ENCODE results near the gene INS. TPM values are rescaled to one million over a fixed set of nuclear protein-coding genes. Genes with fewer than 3 reads are reported as not detected.
A peak's percentile ranks its signal among the peaks of the same experiment; 100 is the strongest.

INS gene
- total RNA-seq, 3 donors from 2014 or later: not detected

DNA sequence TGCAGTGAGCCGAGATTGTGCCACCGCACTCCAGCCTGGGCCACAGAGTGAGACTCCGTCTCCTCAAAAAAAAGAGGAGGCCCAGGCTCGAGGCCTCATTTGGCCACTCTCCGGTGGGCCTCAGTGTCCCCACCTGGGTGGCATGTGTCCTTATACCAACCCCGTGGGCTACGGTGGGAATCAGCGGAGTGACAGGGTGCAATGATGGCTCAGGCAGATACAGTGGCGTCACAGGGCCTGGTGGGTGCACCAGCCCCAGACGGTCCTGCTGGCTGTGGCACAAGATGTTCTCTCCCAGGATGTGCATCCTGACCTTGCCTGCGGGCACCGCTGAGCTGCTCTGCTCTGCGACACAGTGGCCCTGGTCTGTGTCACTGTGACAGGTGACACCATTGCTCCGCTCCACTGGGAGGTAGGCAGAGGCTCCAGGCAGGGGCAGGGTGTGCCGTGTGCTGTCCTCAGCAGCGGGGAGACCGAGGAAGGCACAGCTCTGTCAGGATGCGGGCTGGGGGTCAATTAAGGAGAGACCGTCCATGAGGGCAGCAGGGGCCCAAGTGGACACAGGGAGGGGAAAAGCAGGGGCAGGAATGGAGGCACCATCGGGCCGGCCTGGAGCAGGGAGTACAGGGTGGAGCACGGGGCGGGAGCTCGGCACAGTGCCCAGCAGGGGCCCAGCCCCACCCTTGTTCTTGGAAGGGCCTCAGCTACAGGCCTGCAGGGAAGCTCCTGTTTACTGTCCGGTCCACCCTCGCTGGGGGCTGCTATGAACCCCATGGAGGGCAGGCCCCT, 32.3 kb upstream of the INS start:
- H3K9me3 Mint-ChIP-seq: no peaks in the 10 kb centered on the region
- H3K27me3 Mint-ChIP-seq (ENCODE audit: low read depth): peaks cover 13% of the 10 kb centered on the region
- no peaks in the 10 kb centered on the region for H3K36me3 Mint-ChIP-seq (ENCODE audit: insufficient read depth)
- peaks cover 10% of the 10 kb centered on the region for H3K4me1 Mint-ChIP-seq (ENCODE audit: low read depth)
- no peak overlapping the region for H3K4me3 Mint-ChIP-seq
- DNase-seq: no peak
- no peak for ATAC-seq

DNA sequence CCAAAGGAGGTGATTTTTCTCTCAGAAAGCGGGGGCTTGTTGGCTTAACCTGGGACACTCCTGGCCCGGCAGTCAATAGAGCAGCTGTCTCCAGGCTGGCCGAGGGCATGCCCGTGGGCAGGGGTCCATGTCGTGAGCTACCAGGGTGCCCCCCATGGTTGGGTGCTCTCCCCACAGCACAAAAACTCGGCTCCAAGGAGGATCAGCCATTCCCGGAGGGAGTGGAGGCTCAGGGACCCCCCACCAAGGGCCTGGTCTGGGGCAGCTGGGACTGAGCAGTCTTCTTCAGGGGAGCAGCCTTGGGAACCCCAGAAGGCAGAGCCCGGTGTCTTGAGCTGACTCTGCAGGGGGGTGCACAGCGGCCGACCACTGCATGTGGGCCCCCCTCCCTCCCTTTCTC, 31.4 kb upstream of the INS start:
- Mint-ChIP-seq H3K27me3 (ENCODE audit: low read depth) (peaks cover 13% of the 10 kb centered on the region), H3K4me3 (no peak overlapping the region), H3K36me3 (ENCODE audit: insufficient read depth) (no peaks in the 10 kb centered on the region), H3K4me1 (ENCODE audit: low read depth) (peaks cover 10% of the 10 kb centered on the region), H3K9me3 (no peaks in the 10 kb centered on the region)
- DNase-seq (no peak), ATAC-seq (no peak)

DNA sequence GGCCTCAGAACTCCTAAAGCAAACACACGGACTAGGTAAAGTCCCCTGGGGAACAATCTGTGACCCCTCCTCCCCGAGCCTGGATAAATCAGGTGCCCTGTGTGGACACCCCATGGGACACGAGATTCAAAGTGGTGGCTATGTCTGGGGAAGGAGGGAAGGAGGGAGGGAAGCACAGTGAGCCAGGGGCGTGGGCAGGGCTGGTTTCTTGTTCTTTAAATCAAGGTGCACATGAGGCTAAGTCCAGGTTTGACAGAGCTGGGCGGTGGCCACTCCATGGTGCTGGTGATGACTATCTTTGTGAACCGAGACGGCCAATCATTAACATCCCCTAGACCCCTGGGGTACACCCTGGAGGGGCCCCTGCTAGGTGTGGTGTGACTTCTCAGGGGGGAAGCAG, 30.9 kb upstream of the INS start:
- Mint-ChIP-seq H3K4me1 (ENCODE audit: low read depth) (peaks cover 7% of the 10 kb centered on the region), H3K27me3 (ENCODE audit: low read depth) (peaks cover 13% of the 10 kb centered on the region), H3K9me3 (no peaks in the 10 kb centered on the region), H3K36me3 (ENCODE audit: insufficient read depth) (no peaks in the 10 kb centered on the region), H3K4me3 (no peak overlapping the region)
- ATAC-seq: no peak
- no peak for DNase-seq

DNA sequence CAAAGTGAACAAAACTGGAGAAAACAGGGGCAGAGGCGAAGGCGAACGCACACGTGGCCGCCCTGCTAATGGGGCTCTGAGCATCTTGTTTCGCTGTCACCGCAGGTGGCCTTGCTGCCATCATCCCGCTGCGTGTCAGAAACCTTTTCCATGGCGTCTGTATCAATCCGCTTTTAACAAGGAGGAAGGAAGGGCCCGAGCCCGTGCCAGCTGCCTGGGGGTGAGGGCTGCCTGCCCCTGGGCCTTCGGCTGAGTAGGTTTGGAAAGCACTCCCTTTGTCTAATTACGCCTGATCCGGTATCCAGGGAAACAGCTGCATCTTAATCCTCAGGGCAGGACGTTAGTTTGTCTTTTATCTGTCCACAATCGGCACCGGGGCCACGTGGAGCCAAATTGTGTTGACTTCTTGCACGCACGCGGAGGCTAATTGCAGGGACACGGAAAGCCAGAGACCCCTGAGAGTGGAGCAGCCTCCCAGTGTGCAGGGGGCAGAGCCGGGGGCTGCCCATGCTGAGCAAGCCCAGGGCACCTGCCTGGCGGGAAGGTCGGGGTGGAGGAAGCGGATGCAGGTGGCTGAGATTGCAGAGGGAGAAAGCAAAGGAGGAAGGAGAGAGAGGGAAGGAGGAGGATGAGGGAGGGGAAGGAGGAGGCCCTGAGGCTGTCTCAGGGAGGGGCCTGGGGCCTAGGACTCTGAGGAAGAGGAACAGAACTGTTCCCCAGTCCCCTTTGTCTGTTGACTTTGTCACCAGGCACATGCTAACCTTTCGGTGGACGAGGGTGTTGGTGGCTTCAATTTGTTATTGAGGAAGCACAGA, 29.9 kb upstream of the INS start:
- H3K4me3 Mint-ChIP-seq: no peak overlapping the region
- H3K9me3 Mint-ChIP-seq: no peaks in the 10 kb centered on the region
- no peaks in the 10 kb centered on the region for H3K36me3 Mint-ChIP-seq (ENCODE audit: insufficient read depth)
- no peak for DNase-seq
- no peak for ATAC-seq
- H3K4me1 Mint-ChIP-seq (ENCODE audit: low read depth): no peaks in the 10 kb centered on the region
- peaks cover 7% of the 10 kb centered on the region for H3K27me3 Mint-ChIP-seq (ENCODE audit: low read depth)

DNA sequence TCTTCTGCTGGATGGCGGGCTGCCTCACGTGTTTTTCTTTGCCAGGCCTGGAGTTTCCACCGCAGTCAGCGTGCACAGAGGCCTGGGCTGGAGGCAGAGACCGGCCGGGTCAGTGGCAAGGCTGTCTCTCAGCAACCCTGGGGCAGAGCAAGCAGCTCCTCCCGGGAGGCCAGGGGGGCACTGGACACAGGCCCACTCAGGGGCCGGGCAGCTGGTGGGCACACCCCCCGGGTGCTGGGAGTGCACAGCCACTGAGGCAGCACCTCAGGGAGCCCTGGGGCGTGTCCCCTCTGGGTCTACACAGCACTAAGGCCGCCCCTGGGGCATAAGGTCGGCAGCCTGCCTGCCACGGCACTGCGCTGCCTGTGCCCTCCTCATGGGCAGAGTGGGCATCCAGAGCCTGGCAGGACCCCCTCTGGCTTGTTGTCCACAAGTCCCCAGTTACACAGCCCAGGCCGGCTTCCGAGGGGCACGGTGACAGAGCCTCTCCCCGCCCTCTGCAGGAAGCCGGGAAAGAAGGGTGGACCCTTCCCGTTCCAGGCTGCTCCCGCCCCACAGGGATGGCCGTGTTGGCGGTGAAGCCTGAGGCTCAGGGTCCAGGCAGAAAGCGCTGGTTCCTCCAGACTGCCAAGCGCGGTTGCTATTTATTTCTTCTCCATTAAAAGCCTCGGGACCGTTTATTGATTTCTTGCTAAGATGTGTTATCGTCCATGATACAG, 29.1 kb upstream of the INS start:
- Mint-ChIP-seq H3K4me3 (no peak overlapping the region), H3K9me3 (no peaks in the 10 kb centered on the region), H3K27me3 (ENCODE audit: low read depth) (peaks cover 8% of the 10 kb centered on the region), H3K36me3 (ENCODE audit: insufficient read depth) (no peaks in the 10 kb centered on the region), H3K4me1 (ENCODE audit: low read depth) (no peaks in the 10 kb centered on the region)
- ATAC-seq (no peak), DNase-seq (no peak)

DNA sequence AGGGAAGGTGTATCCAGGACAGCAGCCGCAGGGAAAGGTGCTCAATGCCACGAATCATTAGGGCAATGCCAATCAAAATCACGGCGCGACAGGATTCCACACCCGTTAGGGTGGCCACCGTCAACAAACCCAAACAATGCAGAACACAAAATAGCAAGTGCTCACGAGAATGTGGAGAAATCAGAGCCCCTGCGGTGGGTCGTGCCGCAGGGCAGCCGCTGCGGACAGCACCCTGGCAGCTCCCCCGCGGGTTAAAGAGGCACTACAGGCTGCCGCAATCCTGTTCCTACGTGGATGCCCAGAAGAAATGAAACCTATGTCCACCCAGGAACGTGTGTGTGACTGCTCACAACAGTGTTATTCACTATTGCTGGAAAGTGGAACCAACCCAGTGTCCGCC, 27.7 kb upstream of the INS start:
- Mint-ChIP-seq H3K36me3 (ENCODE audit: insufficient read depth) (no peaks in the 10 kb centered on the region), H3K4me3 (no peak overlapping the region), H3K27me3 (ENCODE audit: low read depth) (peaks cover 14% of the 10 kb centered on the region), H3K4me1 (ENCODE audit: low read depth) (no peaks in the 10 kb centered on the region), H3K9me3 (no peaks in the 10 kb centered on the region)
- DNase-seq (no peak), ATAC-seq (no peak)

DNA sequence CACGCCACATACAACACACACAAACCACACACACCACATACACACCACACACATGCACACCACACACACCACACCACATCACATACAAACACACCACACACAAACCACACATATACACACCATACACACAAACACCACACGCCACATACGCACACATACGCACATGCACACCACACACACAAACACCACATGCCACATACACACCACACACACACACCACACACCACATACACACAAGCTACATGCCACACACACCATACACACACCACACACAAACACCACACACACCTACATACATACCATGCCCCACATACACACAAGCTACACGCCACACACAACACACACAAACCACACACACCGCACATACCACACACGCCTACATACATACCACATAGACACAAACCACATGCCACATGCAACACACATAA, 26.3 kb upstream of the INS start:
- no peaks in the 10 kb centered on the region for H3K4me1 Mint-ChIP-seq (ENCODE audit: low read depth)
- peaks cover 14% of the 10 kb centered on the region for H3K27me3 Mint-ChIP-seq (ENCODE audit: low read depth)
- ATAC-seq: peak in 1 of 2 donors; percentile 32
- DNase-seq: no peak
- no peaks in the 10 kb centered on the region for H3K9me3 Mint-ChIP-seq
- no peaks in the 10 kb centered on the region for H3K36me3 Mint-ChIP-seq (ENCODE audit: insufficient read depth)
- no peak overlapping the region for H3K4me3 Mint-ChIP-seq

DNA sequence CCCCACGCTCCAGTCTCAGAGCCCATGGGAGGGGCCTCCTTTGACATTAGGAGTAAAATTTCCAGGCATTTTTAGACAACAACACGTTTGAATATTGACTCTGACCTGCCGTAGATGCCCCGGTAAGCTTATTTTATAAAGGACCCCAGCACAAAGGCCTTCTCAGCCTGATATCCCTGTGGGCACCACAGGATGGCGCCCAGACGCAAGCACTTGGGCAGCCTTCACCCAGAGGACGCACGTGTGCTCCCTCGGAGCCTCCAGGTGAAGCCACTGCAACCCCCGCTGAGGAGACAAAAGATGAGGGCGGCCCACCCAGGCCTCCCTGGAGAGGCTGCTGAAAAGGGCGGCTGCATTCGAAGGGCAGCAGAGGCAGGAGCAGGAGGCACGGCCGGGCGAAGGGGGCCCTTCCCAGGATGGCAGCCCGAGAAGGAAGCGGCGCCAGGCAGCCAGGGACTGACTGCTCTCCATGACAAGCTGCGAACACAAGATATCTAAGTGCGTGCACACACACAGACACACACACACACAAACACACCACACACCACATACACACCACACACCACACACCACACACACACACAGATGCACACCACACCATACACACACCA, 25.8 kb upstream of the INS start:
- H3K27me3 Mint-ChIP-seq (ENCODE audit: low read depth): peaks cover 14% of the 10 kb centered on the region
- H3K4me3 Mint-ChIP-seq: no peak overlapping the region
- no peaks in the 10 kb centered on the region for H3K9me3 Mint-ChIP-seq
- ATAC-seq: peak; percentile 89 to 91
- no peaks in the 10 kb centered on the region for H3K36me3 Mint-ChIP-seq (ENCODE audit: insufficient read depth)
- peak; percentile 22 for DNase-seq
- H3K4me1 Mint-ChIP-seq (ENCODE audit: low read depth): no peaks in the 10 kb centered on the region

DNA sequence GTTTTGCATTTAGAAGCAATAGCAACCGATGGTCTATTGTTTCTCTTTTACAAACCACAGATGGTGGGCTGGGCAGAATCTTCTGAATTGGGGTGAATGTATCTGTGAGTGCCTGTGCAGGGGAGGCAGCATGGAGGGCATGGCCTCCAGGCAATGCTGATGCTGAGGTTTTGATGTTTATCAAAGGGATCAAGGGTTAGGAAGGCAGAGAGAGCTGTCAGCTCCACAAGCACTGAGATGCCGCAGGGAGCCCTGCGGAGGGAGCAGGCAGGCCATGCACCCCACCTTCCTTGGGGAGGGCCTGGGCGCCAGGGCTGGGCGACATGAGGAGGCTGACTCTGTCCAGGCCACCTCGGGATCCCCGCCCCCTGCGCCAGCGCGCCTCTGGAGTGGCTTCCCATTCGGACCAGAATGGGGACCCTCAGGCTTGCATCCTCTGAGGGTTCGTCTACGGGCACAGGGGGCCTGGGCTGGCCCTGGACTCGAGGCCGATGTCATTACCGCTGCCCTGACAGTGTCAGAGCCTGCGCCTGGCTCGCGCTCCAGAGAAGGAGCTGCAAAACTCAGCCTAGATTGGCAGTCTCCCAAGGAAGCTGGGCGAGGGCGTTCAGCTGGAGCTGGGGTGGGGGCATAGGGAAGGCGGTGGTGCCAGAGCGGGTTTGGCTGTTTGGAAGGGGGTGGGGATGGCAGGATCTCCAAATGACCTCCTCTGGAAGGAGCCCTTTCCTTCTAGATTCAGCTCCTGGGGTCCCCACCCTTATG, 24.5 kb upstream of the INS start:
- Mint-ChIP-seq H3K9me3 (no peaks in the 10 kb centered on the region), H3K4me3 (no peak overlapping the region), H3K36me3 (ENCODE audit: insufficient read depth) (no peaks in the 10 kb centered on the region), H3K27me3 (ENCODE audit: low read depth) (peaks cover 14% of the 10 kb centered on the region), H3K4me1 (ENCODE audit: low read depth) (no peaks in the 10 kb centered on the region)
- ATAC-seq (no peak), DNase-seq (no peak)

DNA sequence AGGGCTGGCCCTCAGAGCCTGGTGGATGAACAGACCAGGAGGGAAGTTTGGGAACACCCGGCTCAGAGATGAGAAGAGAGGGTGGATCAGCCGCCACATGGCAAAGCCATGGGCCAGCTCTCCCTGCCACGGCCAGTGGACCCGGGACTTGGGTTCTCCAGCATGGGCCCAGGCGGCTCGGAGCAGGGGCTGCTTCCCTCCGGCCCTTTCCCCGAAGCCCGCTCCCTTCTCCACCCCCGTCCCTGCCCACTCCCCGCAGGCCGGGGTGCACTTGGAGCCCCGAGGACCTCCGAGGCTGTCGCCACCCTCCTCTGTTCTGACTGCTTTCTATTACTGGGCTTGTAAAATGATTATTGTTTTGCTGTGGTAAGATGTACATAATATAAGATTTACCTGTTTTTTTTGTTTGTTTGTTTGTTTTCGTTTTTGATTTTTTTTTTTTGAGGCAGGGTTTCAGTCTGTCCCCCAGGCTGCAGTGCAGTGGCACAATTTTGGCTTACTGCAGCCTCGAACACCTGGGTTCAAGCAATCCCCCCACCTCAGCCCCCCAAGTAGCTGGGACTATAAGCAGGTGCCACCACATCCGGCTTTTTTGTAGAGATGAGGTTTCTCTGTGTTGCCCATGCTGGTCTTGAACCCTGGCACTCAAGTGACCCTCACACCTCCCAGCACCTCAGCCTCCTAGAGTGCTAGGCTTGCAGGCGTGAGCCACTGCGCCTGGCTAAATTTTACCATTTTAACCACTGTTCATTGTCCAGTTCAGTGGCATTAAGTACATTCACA, 21.9 kb upstream of the INS start:
- peaks cover 8% of the 10 kb centered on the region for H3K27me3 Mint-ChIP-seq (ENCODE audit: low read depth)
- no peak overlapping the region for H3K4me3 Mint-ChIP-seq
- no peaks in the 10 kb centered on the region for H3K36me3 Mint-ChIP-seq (ENCODE audit: insufficient read depth)
- no peaks in the 10 kb centered on the region for H3K9me3 Mint-ChIP-seq
- no peak for DNase-seq
- ATAC-seq: no peak
- no peaks in the 10 kb centered on the region for H3K4me1 Mint-ChIP-seq (ENCODE audit: low read depth)

DNA sequence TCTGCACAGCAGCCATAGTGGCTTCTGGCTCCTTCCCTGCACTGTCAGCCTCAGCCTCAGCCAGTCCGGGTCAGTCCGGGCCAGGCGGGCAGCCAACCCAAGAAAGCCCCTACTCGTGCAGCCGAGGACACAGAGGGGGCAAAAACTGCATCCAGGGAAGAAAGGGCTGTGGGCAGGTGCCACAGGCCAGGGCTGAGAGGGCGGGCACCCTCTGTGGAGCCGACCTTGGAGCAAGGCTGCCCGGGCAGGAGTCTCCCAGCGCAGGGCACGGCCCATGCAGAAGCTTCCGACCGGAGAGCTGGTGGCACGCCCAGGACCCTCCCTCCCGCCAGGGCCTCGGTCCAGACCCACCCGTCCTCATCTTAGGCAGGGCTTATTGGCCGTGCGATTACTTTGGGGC, 21.1 kb upstream of the INS start:
- H3K9me3 Mint-ChIP-seq: no peaks in the 10 kb centered on the region
- no peaks in the 10 kb centered on the region for H3K36me3 Mint-ChIP-seq (ENCODE audit: insufficient read depth)
- no peak overlapping the region for H3K4me3 Mint-ChIP-seq
- no peak for ATAC-seq
- DNase-seq: no peak
- H3K4me1 Mint-ChIP-seq (ENCODE audit: low read depth): no peaks in the 10 kb centered on the region
- peaks cover 8% of the 10 kb centered on the region for H3K27me3 Mint-ChIP-seq (ENCODE audit: low read depth)

DNA sequence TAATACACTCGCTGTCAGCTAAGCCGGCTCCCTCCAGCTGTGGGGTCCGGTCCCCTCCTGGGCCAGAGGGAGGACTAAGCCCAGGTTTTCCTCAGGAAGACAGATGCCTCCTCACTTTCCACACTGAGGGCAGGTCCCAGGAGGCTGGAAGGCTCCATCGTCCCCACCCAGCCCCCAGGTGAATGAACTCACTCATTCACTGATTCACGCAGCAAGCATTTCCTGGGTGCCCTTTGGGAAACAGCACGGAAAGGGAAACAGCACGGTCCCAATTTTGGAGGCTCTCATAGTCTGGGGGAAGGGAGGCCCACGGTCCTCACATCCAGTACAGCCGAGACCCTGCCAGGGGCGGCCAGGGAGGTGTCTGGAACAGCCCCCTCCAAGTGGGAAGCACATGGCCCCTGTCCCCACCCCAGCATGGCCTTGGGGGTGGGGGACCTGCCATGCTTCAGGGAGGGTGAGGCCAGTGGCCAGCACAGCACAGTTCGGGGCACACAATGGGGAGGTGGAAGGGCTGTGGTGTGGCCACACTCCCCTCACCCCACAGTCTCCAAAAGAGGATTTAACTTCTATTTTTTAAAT, 19.9 kb upstream of the INS start:
- Mint-ChIP-seq H3K4me1 (ENCODE audit: low read depth) (no peaks in the 10 kb centered on the region), H3K9me3 (no peaks in the 10 kb centered on the region), H3K4me3 (no peak overlapping the region), H3K36me3 (ENCODE audit: insufficient read depth) (no peaks in the 10 kb centered on the region), H3K27me3 (ENCODE audit: low read depth) (peaks cover 8% of the 10 kb centered on the region)
- ATAC-seq: no peak
- DNase-seq: no peak

DNA sequence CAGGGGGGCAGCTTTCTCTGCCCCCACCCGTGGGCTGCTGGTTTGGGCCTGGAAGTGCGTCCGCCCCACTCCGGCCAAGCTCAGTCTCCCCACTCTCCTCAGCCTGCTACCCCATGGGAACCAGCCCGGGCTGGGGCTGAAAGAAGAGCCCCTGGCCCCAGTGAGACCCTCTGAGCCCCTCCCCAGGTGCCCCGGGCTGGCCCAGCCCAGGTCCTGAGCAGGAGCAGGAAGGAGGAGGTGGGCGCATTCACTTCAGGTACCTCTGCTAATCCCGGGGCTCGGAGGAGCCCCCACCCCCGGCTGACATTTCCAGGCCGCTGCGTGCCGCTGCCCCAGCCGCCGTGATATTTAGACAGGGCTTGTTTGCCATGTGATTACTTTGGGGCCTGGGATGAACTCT, 19.3 kb upstream of the INS start:
- Mint-ChIP-seq H3K9me3 (no peaks in the 10 kb centered on the region), H3K4me1 (ENCODE audit: low read depth) (no peaks in the 10 kb centered on the region), H3K36me3 (ENCODE audit: insufficient read depth) (no peaks in the 10 kb centered on the region), H3K4me3 (no peak overlapping the region), H3K27me3 (ENCODE audit: low read depth) (peaks cover 8% of the 10 kb centered on the region)
- ATAC-seq: no peak
- DNase-seq: no peak

Measured in activated T-cell treated with anti-CD3 and anti-CD28 coated beads, Interleukin-2, amount 50 U/mL, for 4 hours (primary cell).